IPS-NIHi11 (cell line): ENCODE data around the gene OR6C65.

Experiments used
- DNase-seq: peaks from one replicate; pipeline ENCODE4 v3.0.0; 2012; ENCODE audit warnings: mixed read lengths, low spot score

OR6C65 gene

GRCh38 chr12:55446326-55446725 lies 46.0 kb downstream of the OR6C65 start:
- DNase-seq: no peak

GRCh38 chr12:55448825-55449224 lies 48.5 kb downstream of the OR6C65 start:
- DNase-seq: no peak
